Measurements from ENCODE around the gene HEPHL1. TPM values are rescaled to one million over a fixed set of nuclear protein-coding genes. Genes with fewer than 3 reads are reported as not detected.

The HEPHL1 gene
- total RNA-seq, 1 donor from 2014 or later: not detected

- Mint-ChIP-seq H3K27me3 (ENCODE audit: insufficient read depth) (no peaks in the 10 kb centered on the region), H3K4me1 (ENCODE audit: low read depth) (no peaks in the 10 kb centered on the region), H3K4me3 (no peak overlapping the region), H3K9me3 (no peaks in the 10 kb centered on the region), H3K36me3 (ENCODE audit: low read depth) (no peaks in the 10 kb centered on the region), H3K27ac (no peak overlapping the region)
- no peak for DNase-seq (ENCODE audit: low spot score)
- intact Hi-C loops (cut with micrococcal nuclease): no loop called here
Observed at GRCh38 chr11:94068764-94069163, 47.6 kb downstream of the HEPHL1 start.

GRCh38 chr11:94077552-94078293 is 56.6 kb downstream of the HEPHL1 start:
- DNase-seq (ENCODE audit: low spot score): no peak
- H3K4me1 Mint-ChIP-seq (ENCODE audit: low read depth): no peaks in the 10 kb centered on the region
- H3K4me3 Mint-ChIP-seq: no peak overlapping the region
- no peaks in the 10 kb centered on the region for H3K9me3 Mint-ChIP-seq
- intact Hi-C loops (cut with micrococcal nuclease): no loop called here
- H3K27me3 Mint-ChIP-seq (ENCODE audit: insufficient read depth): no peaks in the 10 kb centered on the region
- H3K36me3 Mint-ChIP-seq (ENCODE audit: low read depth): no peaks in the 10 kb centered on the region
- H3K27ac Mint-ChIP-seq: no peak overlapping the region

GRCh38 chr11:94084164-94084563 is 63.0 kb downstream of the HEPHL1 start:
- Mint-ChIP-seq H3K36me3 (ENCODE audit: low read depth) (no peaks in the 10 kb centered on the region), H3K27me3 (ENCODE audit: insufficient read depth) (peaks cover 5% of the 10 kb centered on the region), H3K4me1 (ENCODE audit: low read depth) (no peaks in the 10 kb centered on the region), H3K27ac (no peak overlapping the region), H3K4me3 (no peak overlapping the region), H3K9me3 (no peaks in the 10 kb centered on the region)
- intact Hi-C loops (cut with micrococcal nuclease): no loop called here
- DNase-seq (ENCODE audit: low spot score): no peak

GRCh38 chr11:94088906-94089305 is 67.8 kb downstream of the HEPHL1 start:
- Mint-ChIP-seq H3K9me3 (no peaks in the 10 kb centered on the region), H3K36me3 (ENCODE audit: low read depth) (no peaks in the 10 kb centered on the region), H3K4me3 (no peak overlapping the region), H3K27me3 (ENCODE audit: insufficient read depth) (peaks cover 6% of the 10 kb centered on the region), H3K4me1 (ENCODE audit: low read depth) (no peaks in the 10 kb centered on the region), H3K27ac (no peak overlapping the region)
- intact Hi-C loops (cut with micrococcal nuclease): no loop called here
- no peak for DNase-seq (ENCODE audit: low spot score)

- intact Hi-C loops (cut with micrococcal nuclease): no loop called here
- no peak overlapping the region for H3K4me3 Mint-ChIP-seq
- no peaks in the 10 kb centered on the region for H3K4me1 Mint-ChIP-seq (ENCODE audit: low read depth)
Observed at GRCh38 chr11:94089341-94089740, 68.2 kb downstream of the HEPHL1 start.

GRCh38 chr11:94090401-94090800 is 69.2 kb downstream of the HEPHL1 start:
- Mint-ChIP-seq H3K36me3 (ENCODE audit: low read depth) (no peaks in the 10 kb centered on the region), H3K9me3 (no peaks in the 10 kb centered on the region), H3K27ac (no peak overlapping the region), H3K4me3 (no peak overlapping the region), H3K27me3 (ENCODE audit: insufficient read depth) (peaks cover 8% of the 10 kb centered on the region), H3K4me1 (ENCODE audit: low read depth) (no peaks in the 10 kb centered on the region)
- intact Hi-C loops (cut with micrococcal nuclease): no loop called here
- DNase-seq (ENCODE audit: low spot score): no peak

More at GRCh38 chr11:94089341-94089740, 68.2 kb downstream of the HEPHL1 start:
- Mint-ChIP-seq H3K9me3 (no peaks in the 10 kb centered on the region), H3K36me3 (ENCODE audit: low read depth) (no peaks in the 10 kb centered on the region), H3K27ac (no peak overlapping the region), H3K27me3 (ENCODE audit: insufficient read depth) (peaks cover 6% of the 10 kb centered on the region)
- DNase-seq (ENCODE audit: low spot score): no peak

- intact Hi-C loops (cut with micrococcal nuclease): no loop called here
- Mint-ChIP-seq H3K4me1 (ENCODE audit: low read depth) (no peaks in the 10 kb centered on the region), H3K27me3 (ENCODE audit: insufficient read depth) (peaks cover 8% of the 10 kb centered on the region), H3K9me3 (no peaks in the 10 kb centered on the region), H3K36me3 (ENCODE audit: low read depth) (no peaks in the 10 kb centered on the region), H3K27ac (no peak overlapping the region), H3K4me3 (no peak overlapping the region)
- no peak for DNase-seq (ENCODE audit: low spot score)
Observed at GRCh38 chr11:94091091-94091490, 69.9 kb downstream of the HEPHL1 start.

GRCh38 chr11:94100253-94100652 is 79.1 kb downstream of the HEPHL1 start:
- no peaks in the 10 kb centered on the region for H3K27me3 Mint-ChIP-seq (ENCODE audit: insufficient read depth)
- H3K4me3 Mint-ChIP-seq: no peak overlapping the region
- DNase-seq (ENCODE audit: low spot score): no peak
- no peaks in the 10 kb centered on the region for H3K36me3 Mint-ChIP-seq (ENCODE audit: low read depth)
- H3K4me1 Mint-ChIP-seq (ENCODE audit: low read depth): no peaks in the 10 kb centered on the region
- intact Hi-C loops (cut with micrococcal nuclease): no loop called here
- H3K9me3 Mint-ChIP-seq: no peaks in the 10 kb centered on the region
- H3K27ac Mint-ChIP-seq: no peak overlapping the region

- H3K4me1 Mint-ChIP-seq (ENCODE audit: low read depth): no peaks in the 10 kb centered on the region
- H3K27me3 Mint-ChIP-seq (ENCODE audit: insufficient read depth): peaks cover 4% of the 10 kb centered on the region
- intact Hi-C loops (cut with micrococcal nuclease): no loop called here
- no peak overlapping the region for H3K27ac Mint-ChIP-seq
- no peak overlapping the region for H3K4me3 Mint-ChIP-seq
- H3K9me3 Mint-ChIP-seq: no peaks in the 10 kb centered on the region
- DNase-seq (ENCODE audit: low spot score): no peak
- no peaks in the 10 kb centered on the region for H3K36me3 Mint-ChIP-seq (ENCODE audit: low read depth)
Observed at GRCh38 chr11:94103471-94103870, 82.3 kb downstream of the HEPHL1 start.

GRCh38 chr11:94104734-94105133 is 83.6 kb downstream of the HEPHL1 start:
- no peak for DNase-seq (ENCODE audit: low spot score)
- Mint-ChIP-seq H3K36me3 (ENCODE audit: low read depth) (no peaks in the 10 kb centered on the region), H3K4me1 (ENCODE audit: low read depth) (no peaks in the 10 kb centered on the region), H3K27me3 (ENCODE audit: insufficient read depth) (peaks cover 8% of the 10 kb centered on the region), H3K27ac (no peak overlapping the region), H3K4me3 (no peak overlapping the region), H3K9me3 (no peaks in the 10 kb centered on the region)
- intact Hi-C loops (cut with micrococcal nuclease): no loop called here

- intact Hi-C loops (cut with micrococcal nuclease): no loop called here
- Mint-ChIP-seq H3K9me3 (no peaks in the 10 kb centered on the region), H3K4me3 (no peak overlapping the region), H3K27me3 (ENCODE audit: insufficient read depth) (peaks cover 14% of the 10 kb centered on the region), H3K36me3 (ENCODE audit: low read depth) (no peaks in the 10 kb centered on the region), H3K27ac (no peak overlapping the region), H3K4me1 (ENCODE audit: low read depth) (no peaks in the 10 kb centered on the region)
- no peak for DNase-seq (ENCODE audit: low spot score)
Observed at GRCh38 chr11:94106716-94107115, 85.6 kb downstream of the HEPHL1 start.

GRCh38 chr11:94107363-94107762 is 86.2 kb downstream of the HEPHL1 start:
- Mint-ChIP-seq H3K9me3 (no peaks in the 10 kb centered on the region), H3K4me1 (ENCODE audit: low read depth) (no peaks in the 10 kb centered on the region), H3K4me3 (no peak overlapping the region), H3K27me3 (ENCODE audit: insufficient read depth) (peaks cover 14% of the 10 kb centered on the region), H3K36me3 (ENCODE audit: low read depth) (no peaks in the 10 kb centered on the region), H3K27ac (no peak overlapping the region)
- intact Hi-C loops (cut with micrococcal nuclease): no loop called here
- DNase-seq (ENCODE audit: low spot score): no peak

- DNase-seq (ENCODE audit: low spot score): no peak
- peaks cover 19% of the 10 kb centered on the region for H3K27me3 Mint-ChIP-seq (ENCODE audit: insufficient read depth)
- H3K27ac Mint-ChIP-seq: no peak overlapping the region
- H3K4me3 Mint-ChIP-seq: no peak overlapping the region
- H3K9me3 Mint-ChIP-seq: no peaks in the 10 kb centered on the region
- no peaks in the 10 kb centered on the region for H3K36me3 Mint-ChIP-seq (ENCODE audit: low read depth)
- intact Hi-C loops (cut with micrococcal nuclease): no loop called here
- no peaks in the 10 kb centered on the region for H3K4me1 Mint-ChIP-seq (ENCODE audit: low read depth)
Observed at GRCh38 chr11:94111241-94111640, 90.1 kb downstream of the HEPHL1 start.

GRCh38 chr11:94111660-94112059 is 90.5 kb downstream of the HEPHL1 start:
- no peak overlapping the region for H3K4me3 Mint-ChIP-seq
- H3K27ac Mint-ChIP-seq: no peak overlapping the region
- DNase-seq (ENCODE audit: low spot score): no peak
- no peaks in the 10 kb centered on the region for H3K36me3 Mint-ChIP-seq (ENCODE audit: low read depth)
- intact Hi-C loops (cut with micrococcal nuclease): no loop called here
- peaks cover 19% of the 10 kb centered on the region for H3K27me3 Mint-ChIP-seq (ENCODE audit: insufficient read depth)
- H3K9me3 Mint-ChIP-seq: no peaks in the 10 kb centered on the region
- no peaks in the 10 kb centered on the region for H3K4me1 Mint-ChIP-seq (ENCODE audit: low read depth)

Measured in activated T-helper 1 cell treated with anti-CD3 and anti-CD28 coated beads, Interleukin-12 subunit alpha, Interleukin-12 subunit beta, Interleukin-2, Interleukin-4 antibody, amounts not matched to agents 30 ng/mL and 10 ng/mL and 1 ng/mL, durations not matched to agents 14 hours and 24 hours and 36 hours (primary cell).